OCI-LY1 (cell line): ENCODE data around the gene CACNA1I.

ENCODE experiments used
- EZH2 ChIP-seq: fragments of 200-600 bp; sonication (generic), shearing (Covaris generic); IDR thresholded peaks from 2 replicates; pipeline ENCODE4 v1.8.0; 2017; ENCODE audit warnings: borderline replicate concordance, mixed run types, mild to moderate bottlenecking, antibody characterized with exemption, low read length, moderate library complexity, mixed read lengths
- TF ChIP-seq, protein P1 (sequence below): fragments of 200-600 bp; sonication (generic), shearing (Covaris generic); IDR thresholded peaks from 2 replicates; pipeline ENCODE4 v1.5.1; 2017; ENCODE audit warnings: mild to moderate bottlenecking, antibody characterized with exemption, low read length, moderate library complexity, mixed read lengths

DNA sequence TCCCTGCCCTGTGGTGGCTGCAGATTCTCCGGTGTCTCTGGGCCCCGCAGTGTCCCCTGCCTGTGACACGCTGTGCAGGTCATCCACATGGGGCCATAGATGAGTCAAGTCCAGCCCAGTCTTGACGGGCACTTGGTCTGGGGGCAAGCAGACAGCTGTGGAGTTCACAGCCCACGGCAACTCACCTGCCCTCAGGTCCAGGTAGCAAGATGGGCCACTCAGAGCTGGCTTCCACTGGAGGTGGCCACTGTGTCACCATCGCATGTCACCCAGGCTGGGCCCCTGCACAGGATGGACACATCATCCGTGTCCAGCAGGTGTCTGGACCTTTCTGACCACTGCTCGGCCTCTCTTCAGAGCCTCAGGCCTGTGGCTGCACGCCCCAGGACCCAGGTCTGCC is 109.9 kb downstream of the CACNA1I start:
- TF ChIP-seq, protein P1, sequence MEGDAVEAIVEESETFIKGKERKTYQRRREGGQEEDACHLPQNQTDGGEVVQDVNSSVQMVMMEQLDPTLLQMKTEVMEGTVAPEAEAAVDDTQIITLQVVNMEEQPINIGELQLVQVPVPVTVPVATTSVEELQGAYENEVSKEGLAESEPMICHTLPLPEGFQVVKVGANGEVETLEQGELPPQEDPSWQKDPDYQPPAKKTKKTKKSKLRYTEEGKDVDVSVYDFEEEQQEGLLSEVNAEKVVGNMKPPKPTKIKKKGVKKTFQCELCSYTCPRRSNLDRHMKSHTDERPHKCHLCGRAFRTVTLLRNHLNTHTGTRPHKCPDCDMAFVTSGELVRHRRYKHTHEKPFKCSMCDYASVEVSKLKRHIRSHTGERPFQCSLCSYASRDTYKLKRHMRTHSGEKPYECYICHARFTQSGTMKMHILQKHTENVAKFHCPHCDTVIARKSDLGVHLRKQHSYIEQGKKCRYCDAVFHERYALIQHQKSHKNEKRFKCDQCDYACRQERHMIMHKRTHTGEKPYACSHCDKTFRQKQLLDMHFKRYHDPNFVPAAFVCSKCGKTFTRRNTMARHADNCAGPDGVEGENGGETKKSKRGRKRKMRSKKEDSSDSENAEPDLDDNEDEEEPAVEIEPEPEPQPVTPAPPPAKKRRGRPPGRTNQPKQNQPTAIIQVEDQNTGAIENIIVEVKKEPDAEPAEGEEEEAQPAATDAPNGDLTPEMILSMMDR, result no peak
- no peak for TF ChIP-seq EZH2
